ENCODE measurements around the gene LGALS12.

LGALS12 gene

DNA sequence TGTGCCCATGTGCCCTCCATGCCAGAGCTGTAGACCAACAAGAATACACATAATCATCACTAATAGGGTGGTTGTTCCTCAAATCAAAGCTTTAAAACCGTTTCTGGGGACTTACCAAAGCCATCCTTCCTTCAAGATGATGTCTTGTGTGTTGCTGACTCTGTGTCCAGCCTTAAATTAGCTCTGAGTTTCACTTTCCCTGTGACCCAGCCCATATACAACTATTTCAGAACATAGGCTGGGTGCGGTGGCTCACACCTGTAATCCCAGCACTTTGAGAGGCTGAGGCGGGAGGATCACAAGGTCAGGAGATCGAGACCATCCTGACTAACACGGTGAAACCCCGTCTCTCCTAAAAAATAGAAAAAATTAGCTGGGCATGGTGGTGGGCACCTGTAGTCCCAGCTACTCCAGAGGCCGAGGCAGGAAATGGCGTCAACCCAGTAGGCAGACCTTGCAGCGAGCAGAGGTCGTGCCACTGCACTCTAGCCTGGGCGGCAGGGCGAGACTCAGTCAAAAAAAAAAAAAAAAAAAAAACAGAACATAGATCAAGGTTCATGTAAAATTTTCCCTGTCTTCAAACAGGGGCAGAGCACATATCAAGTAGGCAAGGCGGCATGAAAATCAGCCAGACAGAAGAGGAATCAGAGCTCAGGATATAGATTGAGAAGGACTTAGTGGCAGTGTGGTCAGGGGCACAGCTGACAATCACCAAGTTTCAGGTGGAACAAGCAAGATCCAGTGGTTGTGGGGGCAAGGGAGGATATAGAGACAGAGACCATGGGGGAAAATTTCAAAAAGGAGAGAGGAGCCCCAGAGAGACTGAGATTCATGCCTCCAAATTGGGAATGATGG is 57.5 kb downstream of the LGALS12 start, which contains the start of gene PLAAT2:
Gene PLAAT2 (minus strand): TSS at position 179 of the 855 bp plus-strand sequence. CDS start 55 bp downstream, at position 124.
- DNase-seq (ENCODE audit: low read depth): no peak

DNA sequence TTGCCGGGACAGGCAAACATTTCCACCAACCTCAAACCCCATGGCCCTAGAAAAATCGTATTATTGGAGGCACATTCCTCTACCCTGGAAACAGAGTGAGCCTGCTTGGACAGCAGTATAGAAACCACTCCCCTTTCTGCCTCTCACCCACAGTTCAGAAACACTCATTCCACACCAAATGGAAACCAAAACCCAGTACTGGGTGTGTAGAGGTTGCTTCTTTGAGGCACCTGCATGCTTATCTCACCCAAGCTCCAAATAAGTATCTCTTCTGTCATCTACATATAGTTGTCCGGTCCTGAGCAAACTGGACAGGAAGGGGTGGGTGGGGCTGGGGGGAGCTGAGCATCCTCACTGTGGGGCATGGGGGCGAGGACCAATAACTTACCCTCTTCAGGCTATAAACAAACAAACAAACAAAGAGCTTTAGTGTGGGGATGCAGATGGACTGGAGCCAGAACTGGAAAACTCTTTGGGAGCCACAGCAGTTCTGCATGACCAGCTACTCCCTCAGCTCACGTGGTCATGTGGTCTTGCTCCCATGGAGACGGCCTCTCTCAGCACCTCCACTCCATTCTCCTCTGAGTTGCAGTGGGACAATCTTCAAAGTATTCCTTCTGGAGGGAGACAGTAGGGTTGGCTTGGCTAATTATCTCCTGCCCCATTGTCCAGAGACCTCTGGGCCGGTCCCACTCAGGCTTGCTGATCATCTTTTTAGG is 58.3 kb downstream of the LGALS12 start:
- DNase-seq (ENCODE audit: low read depth): no peak

DNA sequence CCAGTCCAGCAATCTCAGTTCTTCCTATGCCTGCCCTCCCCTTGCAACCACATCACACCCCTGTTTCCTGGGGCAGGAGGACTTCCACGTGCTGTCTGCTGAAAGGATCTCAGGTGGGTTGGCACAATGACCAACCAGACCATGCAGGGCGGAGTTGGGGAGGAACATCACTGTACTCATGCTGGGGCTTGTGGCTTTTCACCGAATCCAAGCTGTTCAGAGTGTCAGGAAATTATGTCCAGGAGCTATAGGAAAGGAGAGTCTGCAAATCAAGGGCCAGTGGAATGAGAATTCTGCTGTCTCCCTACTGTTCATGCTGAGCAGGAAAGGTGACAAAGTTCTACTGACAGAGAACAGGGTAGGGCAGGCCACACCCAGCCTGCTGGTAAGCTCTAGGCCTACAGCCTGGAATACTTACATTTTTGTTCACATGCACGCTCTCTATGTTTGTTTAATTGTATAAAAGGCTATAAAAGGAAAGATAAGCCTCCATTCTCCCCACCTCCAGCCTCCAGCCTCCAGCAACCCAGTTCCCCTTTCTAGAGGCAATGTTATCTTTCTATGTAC is 59.0 kb downstream of the LGALS12 start:
- no peak for DNase-seq (ENCODE audit: low read depth)

All from CMK (cell line).